HFFc6 (cell line): Measurements from ENCODE around the gene PSMD8. TPM values are rescaled to one million over a fixed set of nuclear protein-coding genes. Genes with fewer than 3 reads are reported as not detected.

Source experiments
- DNase-seq: peaks from one replicate; pipeline ENCODE4 v3.0.0-alpha.2; 2018
- H3K27ac Mint-ChIP-seq: 2 replicates; pipeline ENCODE4 v1.8.0; 2020; ENCODE audit warnings: mild to moderate bottlenecking, mixed read lengths
- H3K27me3 Mint-ChIP-seq: 2 replicates; pipeline ENCODE4 v1.8.0; 2021; ENCODE audit warnings: mild to moderate bottlenecking, moderate library complexity, mixed read lengths; ENCODE audit not compliant: insufficient read depth
- H3K36me3 Mint-ChIP-seq: 2 replicates; pipeline ENCODE4 v1.8.0; 2021; ENCODE audit warnings: low read depth, mixed read lengths
- H3K4me1 Mint-ChIP-seq: 2 replicates; pipeline ENCODE4 v1.8.0; 2020; ENCODE audit warnings: low read depth, mixed read lengths
- H3K4me3 Mint-ChIP-seq: 2 replicates; pipeline ENCODE4 v1.8.0; 2020; ENCODE audit warnings: mild to moderate bottlenecking, moderate library complexity, mixed read lengths
- H3K9me3 Mint-ChIP-seq: 2 replicates; pipeline ENCODE4 v1.8.0; 2020; ENCODE audit warnings: mild to moderate bottlenecking, mixed read lengths
- CTCF ChIP-seq: fragments of 200-600 bp; sonication (generic); IDR thresholded peaks from 2 replicates; pipeline ENCODE4 v1.5.0; 2021; ENCODE audit warnings: antibody characterized with exemption, mild to moderate bottlenecking
- total RNA-seq, 6 experiments: library from RNA; stranded (reverse); fragmentation: NEBNext Ultra II Directional; extraction: Animal tissue kit (Norgen Biotek cat#: 25700); gene quantifications; 2 replicates in 1 of 6; 3 replicates in 5 of 6; pipeline ENCODE4 v1.2.3, GENCODE V29; 2021

PSMD8 gene
- total RNA-seq, 6 experiments from 2014 or later = 229 to 298 (median 259) TPM

GRCh38 chr19:38350883-38351282 is 23.5 kb upstream of the PSMD8 start:
- peaks cover 25% of the 10 kb centered on the region for H3K27me3 Mint-ChIP-seq
- no peaks in the 10 kb centered on the region for H3K36me3 Mint-ChIP-seq
- H3K9me3 Mint-ChIP-seq = no peaks in the 10 kb centered on the region
- DNase-seq = no peak
- H3K4me1 Mint-ChIP-seq = no peaks in the 10 kb centered on the region
- H3K4me3 Mint-ChIP-seq = no peak overlapping the region
- no peak for TF ChIP-seq CTCF
- no peak overlapping the region for H3K27ac Mint-ChIP-seq

GRCh38 chr19:38351865-38352395 is 22.4 kb upstream of the PSMD8 start:
- H3K9me3 Mint-ChIP-seq = no peaks in the 10 kb centered on the region
- no peak overlapping the region for H3K4me3 Mint-ChIP-seq
- no peak for TF ChIP-seq CTCF
- H3K36me3 Mint-ChIP-seq = no peaks in the 10 kb centered on the region
- H3K4me1 Mint-ChIP-seq = no peaks in the 10 kb centered on the region
- DNase-seq = no peak
- H3K27ac Mint-ChIP-seq = no peak overlapping the region
- H3K27me3 Mint-ChIP-seq = peaks cover 29% of the 10 kb centered on the region

GRCh38 chr19:38352611-38353010 is 21.8 kb upstream of the PSMD8 start:
- no peak overlapping the region for H3K27ac Mint-ChIP-seq
- TF ChIP-seq CTCF = no peak
- H3K36me3 Mint-ChIP-seq = no peaks in the 10 kb centered on the region
- no peak overlapping the region for H3K4me3 Mint-ChIP-seq
- H3K4me1 Mint-ChIP-seq = no peaks in the 10 kb centered on the region
- H3K9me3 Mint-ChIP-seq = no peaks in the 10 kb centered on the region
- no peak for DNase-seq
- H3K27me3 Mint-ChIP-seq = peaks cover 30% of the 10 kb centered on the region

- Mint-ChIP-seq H3K27ac (no peak overlapping the region), H3K27me3 (peaks cover 36% of the 10 kb centered on the region), H3K4me3 (no peak overlapping the region), H3K36me3 (no peaks in the 10 kb centered on the region), H3K4me1 (no peaks in the 10 kb centered on the region), H3K9me3 (no peaks in the 10 kb centered on the region)
- DNase-seq = no peak
- no peak for TF ChIP-seq CTCF
These were observed 18.3 kb upstream of the PSMD8 start for GRCh38 chr19:38355728-38356725.

- H3K4me1 Mint-ChIP-seq = no peaks in the 10 kb centered on the region
- H3K27ac Mint-ChIP-seq = no peak overlapping the region
- H3K36me3 Mint-ChIP-seq = no peaks in the 10 kb centered on the region
- no peak for DNase-seq
- H3K4me3 Mint-ChIP-seq = no peak overlapping the region
- no peak for TF ChIP-seq CTCF
- H3K27me3 Mint-ChIP-seq = peaks cover 35% of the 10 kb centered on the region
- no peaks in the 10 kb centered on the region for H3K9me3 Mint-ChIP-seq
These were observed 16.3 kb upstream of the PSMD8 start for GRCh38 chr19:38358071-38358470.
